LNCAP (cell line): ENCODE results near the gene SPRR1B.

ENCODE experiments used
- CTCF ChIP-seq: fragments of 450-650 bp; IDR thresholded peaks from 2 replicates; pipeline ENCODE4 v1.5.1; 2017; ENCODE audit warnings: mild to moderate bottlenecking

The SPRR1B gene

GRCh38 chr1:153024413-153024812, 6.6 kb upstream of the SPRR1B start:
- no peak for TF ChIP-seq CTCF

- TF ChIP-seq CTCF = no peak
These were observed 5.2 kb upstream of the SPRR1B start for GRCh38 chr1:153025797-153026196.

GRCh38 chr1:153028766-153029165, 2.2 kb upstream of the SPRR1B start:
- no peak for TF ChIP-seq CTCF

- no peak for TF ChIP-seq CTCF
These were observed 1.1 kb downstream of the SPRR1B start for GRCh38 chr1:153032073-153032472.

DNA sequence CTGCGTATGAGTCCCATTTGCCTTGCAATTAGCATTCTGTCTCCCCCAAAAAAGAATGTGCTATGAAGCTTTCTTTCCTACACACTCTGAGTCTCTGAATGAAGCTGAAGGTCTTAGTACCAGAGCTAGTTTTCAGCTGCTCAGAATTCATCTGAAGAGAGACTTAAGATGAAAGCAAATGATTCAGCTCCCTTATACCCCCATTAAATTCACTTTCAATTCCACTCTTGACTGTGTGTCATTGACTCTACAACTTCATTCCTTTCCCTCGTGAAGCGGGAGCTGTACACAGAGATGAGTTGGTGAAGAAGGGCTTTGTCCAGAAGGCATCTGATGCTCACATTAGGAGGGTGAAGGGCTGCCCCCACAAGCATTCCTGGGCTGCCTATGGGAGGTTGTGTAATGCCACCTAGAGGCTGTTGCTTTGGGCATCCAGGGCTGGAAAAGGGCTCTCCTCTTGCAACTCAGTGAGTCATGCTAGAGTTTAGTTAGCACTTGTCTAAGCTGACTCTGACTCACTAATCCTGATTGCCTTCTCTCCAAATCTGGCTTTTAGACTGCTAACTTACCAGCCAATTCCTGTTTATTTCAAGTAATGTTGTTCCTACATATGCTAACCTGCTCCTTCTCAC, 1.8 kb downstream of the SPRR1B start:
- peak; percentile 23; the same call in 1 of the 2 replicates for TF ChIP-seq CTCF

- TF ChIP-seq CTCF = no peak
These were observed 4.2 kb downstream of the SPRR1B start for GRCh38 chr1:153035211-153035610.

GRCh38 chr1:153040950-153041631, 10.1 kb downstream of the SPRR1B start, which contains the start of gene SPRR2D:
Gene SPRR2D (minus strand): TSS chr1:153041120. CDS start chr1:153040346, 774 bp downstream.
- TF ChIP-seq CTCF = no peak
